ENCODE results near the gene PRF1. TPM values are rescaled to one million over a fixed set of nuclear protein-coding genes. Genes with fewer than 3 reads are reported as not detected.
"Not testable (repeated sequence)": the region's sequence is repeated elsewhere in the genome, so short reads cannot be mapped to it uniquely, and the experiment has no call there.

Gene PRF1
- total RNA-seq, 1 donor from 2014 or later, result 7.5 TPM

GRCh38 chr10:70617798-70618568 is 15.4 kb upstream of the PRF1 start:
- peak; percentile 18 for DNase-seq (ENCODE audit: low spot score)

DNA sequence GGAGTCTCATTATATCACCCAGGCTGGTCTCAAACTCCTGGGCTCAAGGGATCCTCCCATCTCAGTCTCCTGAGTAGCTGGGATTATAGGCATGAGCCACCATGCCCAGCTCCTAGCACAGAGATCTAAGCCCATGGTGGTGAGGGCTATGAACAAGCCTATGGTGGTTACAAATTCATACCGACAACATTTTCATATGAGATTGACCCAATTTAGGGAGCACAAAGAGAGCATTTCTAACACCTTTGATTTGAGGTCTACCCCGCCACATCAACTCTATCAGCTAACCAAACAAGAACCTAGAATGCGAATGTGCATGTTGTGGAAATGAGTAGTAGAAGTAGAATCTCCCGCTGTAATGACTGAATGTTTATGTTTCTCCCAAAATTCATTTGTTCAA is 14.2 kb upstream of the PRF1 start:
- DNase-seq (ENCODE audit: low spot score), result no peak

DNA sequence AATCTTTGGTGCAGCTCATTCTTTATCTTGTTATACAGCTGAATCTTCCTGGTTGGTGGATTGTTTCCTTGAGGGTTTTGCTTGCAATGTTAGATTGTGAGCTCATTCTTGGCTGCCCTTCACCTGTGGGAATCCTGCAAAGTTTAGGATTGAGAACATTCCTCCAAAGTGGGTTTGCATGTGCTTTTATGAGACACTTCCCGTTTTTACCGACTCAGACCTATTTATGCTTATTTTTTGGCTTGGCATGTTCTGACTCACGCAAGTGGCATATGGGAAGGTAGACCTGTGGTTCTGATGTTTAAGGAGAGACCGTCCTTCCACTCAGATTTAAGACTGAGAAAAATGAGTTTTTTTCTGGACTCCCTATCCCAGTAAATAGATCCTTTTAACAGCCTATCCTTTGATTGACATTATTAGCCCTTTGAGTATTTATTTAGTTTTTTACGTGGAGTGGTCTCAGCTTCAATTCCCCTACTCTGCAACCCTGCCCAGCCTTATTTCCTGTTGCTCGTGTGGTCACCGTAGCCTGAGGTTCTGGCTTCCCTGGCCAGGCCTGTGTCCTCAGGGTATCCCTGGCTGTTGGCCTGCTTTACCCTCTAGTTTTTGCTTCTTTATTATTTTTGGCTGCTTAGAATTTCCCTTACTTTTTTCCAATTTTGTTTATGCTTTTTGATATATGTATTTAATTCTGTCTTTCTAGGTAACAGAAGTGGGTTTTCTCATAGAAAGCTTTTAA is 13.4 kb upstream of the PRF1 start:
- DNase-seq (ENCODE audit: low spot score), result no peak

DNA sequence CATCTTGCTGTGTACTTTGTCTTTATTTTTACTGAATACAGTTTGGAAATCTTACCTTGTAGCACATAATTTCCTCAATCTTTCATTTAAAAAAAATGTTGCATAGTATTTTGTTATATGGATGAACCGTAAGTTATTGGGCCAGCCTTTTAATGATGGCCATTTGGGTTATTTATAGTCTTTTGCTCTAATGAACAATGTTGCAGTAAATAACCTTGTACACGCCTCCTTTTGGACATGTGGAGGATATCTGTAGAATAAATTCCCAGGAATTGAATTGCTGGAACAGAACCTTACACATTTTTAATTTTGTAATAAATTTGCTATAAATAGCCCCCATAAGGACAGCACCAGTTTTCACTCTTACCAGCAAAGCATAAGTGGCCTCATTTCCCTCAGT is 12.7 kb upstream of the PRF1 start:
- DNase-seq (ENCODE audit: low spot score), result no peak

DNA sequence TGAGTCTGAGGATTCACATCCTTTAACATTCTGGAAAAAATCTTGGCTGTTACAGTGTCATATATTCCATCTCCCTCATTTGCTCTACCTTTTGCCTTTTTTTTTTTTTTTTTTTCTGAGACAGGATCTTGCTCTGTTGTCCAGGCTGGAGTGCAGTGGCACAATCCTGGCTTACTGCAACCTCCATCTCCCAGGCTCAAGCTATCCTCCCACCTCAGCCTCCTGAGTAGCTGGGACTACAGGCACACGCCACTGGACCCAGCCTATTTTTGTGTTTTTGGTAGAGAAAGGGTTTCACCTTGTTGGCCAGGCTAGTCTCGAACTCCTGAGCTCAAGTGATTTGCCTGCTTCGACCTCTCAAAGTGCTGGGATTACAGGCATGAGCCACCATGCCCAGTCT is 11.8 kb upstream of the PRF1 start:
- not testable (repeated sequence) for DNase-seq (ENCODE audit: low spot score)

GRCh38 chr10:70613941-70614340 is 11.4 kb upstream of the PRF1 start:
- no peak for DNase-seq (ENCODE audit: low spot score)

DNA sequence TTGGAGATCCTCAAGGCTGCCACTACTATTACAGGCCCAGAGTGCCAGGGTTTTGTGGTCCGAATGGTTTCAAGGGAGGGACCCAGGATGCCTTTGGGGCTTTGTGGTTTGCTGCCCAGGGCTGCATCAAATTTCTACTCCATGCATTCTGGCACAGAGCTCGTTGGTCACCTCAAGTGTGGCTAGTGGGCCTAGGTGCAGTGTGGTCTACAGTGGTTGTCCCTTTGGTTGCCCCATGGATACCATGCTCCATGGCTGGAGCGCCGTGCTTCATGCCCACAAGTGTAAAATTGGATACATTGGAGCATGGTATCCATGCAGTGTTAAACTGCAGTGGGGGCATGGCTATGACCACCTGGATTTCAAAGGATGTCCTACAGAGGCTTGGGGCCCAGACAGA is 5.4 kb upstream of the PRF1 start:
- DNase-seq (ENCODE audit: low spot score), result no peak

DNA sequence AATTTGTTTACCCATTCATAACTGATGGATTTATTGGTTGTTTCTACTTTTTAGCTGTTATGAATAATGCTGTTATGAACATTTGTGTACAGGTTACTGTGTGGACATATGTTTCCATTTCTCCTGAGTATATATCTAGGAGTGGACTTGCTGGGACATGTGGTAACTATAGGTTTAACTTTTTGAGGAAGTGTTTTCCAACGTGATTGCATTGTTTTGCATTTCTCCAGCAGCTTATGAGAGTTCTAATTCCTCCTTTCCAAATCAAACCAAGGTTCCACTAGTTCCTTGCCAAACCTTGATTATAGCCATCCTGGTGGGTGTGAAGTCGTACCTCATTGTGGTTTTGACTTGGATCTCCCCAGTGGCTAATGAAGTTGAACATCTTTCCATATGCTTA is 2.6 kb upstream of the PRF1 start:
- no peak for DNase-seq (ENCODE audit: low spot score)

DNA sequence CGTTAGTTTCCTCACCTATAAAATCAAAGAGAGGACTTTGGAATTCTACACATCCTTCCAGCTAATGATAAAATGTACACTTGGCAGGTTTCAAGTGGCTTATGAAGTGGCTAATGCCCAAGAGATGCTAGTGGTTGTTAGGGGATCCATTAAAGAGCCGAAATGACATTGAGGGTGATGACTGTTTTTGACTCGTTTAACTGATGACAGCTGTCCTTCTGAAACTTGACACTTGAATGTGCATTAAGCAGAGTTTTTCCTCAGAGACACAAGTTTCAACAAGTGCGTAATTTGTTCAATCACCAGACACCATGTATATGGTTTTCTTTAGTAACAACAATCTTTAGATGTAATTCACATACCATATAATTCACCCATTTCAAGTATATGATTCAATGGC is 1.6 kb upstream of the PRF1 start:
- DNase-seq (ENCODE audit: low spot score), result no peak

GRCh38 chr10:70603449-70603801 is 884 bp upstream of the PRF1 start:
- DNase-seq (ENCODE audit: low spot score), result no peak

GRCh38 chr10:70601746-70602145 is 795 bp downstream of the PRF1 start:
- no peak for DNase-seq (ENCODE audit: low spot score)

- DNase-seq (ENCODE audit: low spot score), result no peak
These were observed 1.8 kb downstream of the PRF1 start for GRCh38 chr10:70600512-70601395.

DNA sequence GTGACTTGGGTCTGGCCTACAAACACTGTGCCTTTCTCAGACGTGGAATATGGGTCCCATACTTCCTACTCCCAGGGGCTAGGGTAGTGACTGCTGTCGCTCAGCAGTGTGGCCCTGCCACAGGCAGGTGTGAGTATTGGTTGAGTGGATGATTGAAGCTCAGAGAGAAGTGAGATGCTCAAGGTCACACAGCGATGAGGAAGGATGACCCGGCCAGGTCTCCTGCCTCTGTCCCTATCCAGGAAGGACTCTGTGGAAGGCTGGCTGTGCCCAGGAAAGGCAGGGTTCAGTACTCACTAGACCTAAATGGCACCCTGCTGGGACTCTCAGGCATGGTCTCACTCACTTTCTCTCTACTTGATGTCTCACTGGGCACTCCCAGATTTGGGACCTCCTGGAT is 2.8 kb downstream of the PRF1 start:
- DNase-seq (ENCODE audit: low spot score), result no peak

DNA sequence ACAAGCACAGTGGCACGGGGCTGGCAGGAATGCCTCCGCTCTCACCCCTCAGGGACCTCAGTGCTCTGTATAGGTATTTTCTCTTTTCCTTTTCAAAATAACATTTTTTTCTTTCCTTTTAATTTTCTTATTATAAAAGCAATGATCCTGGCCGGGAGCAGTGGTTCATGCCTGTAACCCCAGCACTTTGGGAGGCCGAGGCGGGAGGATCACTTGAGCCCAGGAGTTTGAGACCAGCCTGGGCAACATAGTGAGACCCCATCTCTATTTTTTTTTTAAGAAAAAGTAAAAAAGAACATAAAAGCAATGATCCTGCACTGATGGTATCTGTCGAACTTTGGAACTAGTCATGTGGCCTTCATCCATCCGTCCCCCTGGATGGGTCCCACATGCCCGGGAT is 3.2 kb downstream of the PRF1 start:
- no peak for DNase-seq (ENCODE audit: low spot score)

GRCh38 chr10:70598857-70599295 is 3.7 kb downstream of the PRF1 start:
- no peak for DNase-seq (ENCODE audit: low spot score)

- no peak for DNase-seq (ENCODE audit: low spot score)
These were observed 4.4 kb downstream of the PRF1 start for GRCh38 chr10:70597856-70598815.

- peak; percentile 51 for DNase-seq (ENCODE audit: low spot score)
These were observed 5.4 kb downstream of the PRF1 start for GRCh38 chr10:70596860-70597809.

- no peak for DNase-seq (ENCODE audit: low spot score)
These were observed 6.3 kb downstream of the PRF1 start for GRCh38 chr10:70596110-70596798.

GRCh38 chr10:70595566-70596016 is 7.0 kb downstream of the PRF1 start:
- DNase-seq (ENCODE audit: low spot score), result no peak
